22Rv1 (cell line): Measurements from ENCODE around the gene TAAR1.

Experiments
- CTCF ChIP-seq: fragments of 450-650 bp; IDR thresholded peaks from 2 replicates; pipeline ENCODE4 v1.5.1; 2017; ENCODE audit warnings: mild to moderate bottlenecking
- ZFX ChIP-seq: fragments of 450-650 bp; IDR thresholded peaks from 2 replicates; pipeline ENCODE4 v1.6.1; 2017; ENCODE audit warnings: antibody characterized with exemption, borderline replicate concordance

GRCh38 chr6:132659082-132659481, at the start of gene TAAR1:
- TF ChIP-seq CTCF = no peak
- TF ChIP-seq ZFX = no peak
